OCI-LY3 (cell line): ENCODE data around the gene ANXA3.

ENCODE experiments used
- H2AFZ ChIP-seq: fragments of 200-600, 300-600 bp; shearing (Covaris generic); 2 replicates; pipeline ENCODE4 v1.6.0; 2014; ENCODE audit warnings: antibody characterized with exemption, low read depth, low read length
- H3K27ac ChIP-seq: fragments of 200-600, 300-600 bp; sonication (generic); 2 replicates; pipeline ENCODE4 v1.5.1; 2014; ENCODE audit warnings: mild to moderate bottlenecking, low read length, moderate library complexity, mixed read lengths
- H3K27me3 ChIP-seq: fragments of 200-600, 300-600 bp; sonication (generic); 2 replicates; pipeline ENCODE4 v1.6.1; 2014; ENCODE audit warnings: low read depth, low read length, mixed read lengths
- H3K36me3 ChIP-seq: fragments of 200-600, 300-600 bp; sonication (generic); replicated peaks from 2 replicates; pipeline ENCODE3; 2014; ENCODE audit warnings: low read depth, low read length, mixed read lengths
- H3K4me1 ChIP-seq: fragments of 300-600, 200-600 bp; sonication (generic); 2 replicates; pipeline ENCODE4 v1.6.1; 2014; ENCODE audit warnings: low read length, mixed read lengths
- H3K4me2 ChIP-seq: fragments of 200-600, 300-600 bp; sonication (generic); 2 replicates; pipeline ENCODE4 v1.6.1; 2014; ENCODE audit warnings: low read length, mixed read lengths
- H3K4me3 ChIP-seq: fragments of 300-600, 200-600 bp; sonication (generic); 2 replicates; pipeline ENCODE4 v1.5.1; 2014; ENCODE audit warnings: antibody characterized with exemption, mild to moderate bottlenecking, low read length, moderate library complexity
- H3K79me2 ChIP-seq: fragments of 300-600, 200-600 bp; shearing (Covaris generic); 2 replicates; pipeline ENCODE4 v1.6.1; 2014; ENCODE audit warnings: mild to moderate bottlenecking, low read length, mixed read lengths
- H3K9ac ChIP-seq: fragments of 300-600, 200-600 bp; shearing (Covaris generic); 2 replicates; pipeline ENCODE4 v1.6.0; 2014; ENCODE audit warnings: mild to moderate bottlenecking, low read length, moderate library complexity
- H3K9me3 ChIP-seq: fragments of 200-600, 300-600 bp; shearing (Covaris generic); 2 replicates; pipeline ENCODE4 v1.6.1; 2014; ENCODE audit warnings: low read length, mixed read lengths; ENCODE audit not compliant: insufficient read depth
- H4K20me1 ChIP-seq: fragments of 200-600, 300-600 bp; sonication (generic); 2 replicates; pipeline ENCODE4 v1.6.1; 2016; ENCODE audit warnings: low read length, mixed read lengths; ENCODE audit not compliant: insufficient read depth
- CTCF ChIP-seq: fragments of 200-600, 300-600 bp; sonication (generic); IDR thresholded peaks from 2 replicates; pipeline ENCODE4 v1.5.1; 2014; ENCODE audit warnings: antibody characterized with exemption, low read length, low read depth
- EZH2phosphoT487 ChIP-seq: fragments of 200-600 bp; shearing (Covaris generic); IDR thresholded peaks from 2 replicates; pipeline ENCODE4 v1.6.1; 2018; ENCODE audit warnings: antibody characterized with exemption, mixed run types, low read depth

The ANXA3 gene

DNA sequence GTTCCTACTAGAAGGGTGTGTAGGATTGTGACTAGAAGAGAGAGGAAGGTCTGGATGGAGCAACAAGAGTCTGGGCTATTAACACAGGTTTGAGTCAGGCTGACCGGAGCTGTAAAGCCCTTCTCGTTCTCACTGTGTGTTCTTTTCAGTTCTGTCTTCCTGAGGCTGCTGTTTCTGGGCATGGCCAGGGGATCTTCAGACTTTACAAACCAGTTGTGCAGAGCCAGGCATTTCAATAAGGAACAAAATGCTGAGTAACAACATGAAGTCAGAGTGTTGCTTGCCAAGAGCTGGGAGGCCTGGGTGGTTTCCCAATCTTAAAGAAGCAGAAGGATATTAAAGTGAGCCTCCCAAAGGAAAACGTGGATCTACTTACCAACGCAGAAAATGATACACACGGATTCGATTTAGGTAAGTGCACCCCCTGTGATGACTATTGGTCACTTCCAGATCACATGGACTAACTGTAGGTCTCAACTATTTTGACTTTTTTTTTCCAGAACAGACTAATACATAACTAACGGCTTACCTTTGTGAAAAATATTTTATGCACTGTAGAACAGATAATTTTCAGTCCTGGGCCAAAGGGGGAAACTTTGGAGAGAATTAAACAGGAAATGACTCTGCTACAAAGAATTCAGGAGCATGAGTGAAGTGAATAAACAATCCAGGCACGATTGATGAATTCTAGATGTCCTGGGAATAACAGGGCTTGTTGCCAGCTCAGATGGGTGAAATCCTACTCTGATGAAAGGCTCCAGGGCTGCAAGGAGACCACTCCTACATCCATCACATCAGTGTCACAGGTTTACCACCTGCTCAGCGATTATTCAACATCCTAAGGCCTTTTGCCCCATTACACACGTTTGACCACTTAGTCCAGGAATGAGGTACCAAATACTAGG, 94.5 kb downstream of the ANXA3 start:
- peaks cover 10% of the 10 kb centered on the region; the same call in 1 of the 2 replicates for H3K27me3 ChIP-seq
- peak overlapping the region; percentile 17; the same call in 1 of the 2 replicates for H3K27ac ChIP-seq
- peak overlapping the region; percentile 51 for H3K4me2 ChIP-seq
- H3K4me3 ChIP-seq: no peak overlapping the region; the same call in 1 of the 2 replicates
- peaks cover 28% of the 10 kb centered on the region for H3K4me1 ChIP-seq
- H2AFZ ChIP-seq: peak overlapping the region; percentile 78
- H3K79me2 ChIP-seq: no peaks in the 10 kb centered on the region
- H3K9me3 ChIP-seq: no peaks in the 10 kb centered on the region
- H3K9ac ChIP-seq: peak overlapping the region; percentile 12; the same call in 1 of the 2 replicates
- no peaks in the 10 kb centered on the region for H3K36me3 ChIP-seq
- TF ChIP-seq CTCF: no peak
- TF ChIP-seq EZH2phosphoT487: no peak
- no peaks in the 10 kb centered on the region for H4K20me1 ChIP-seq

- H3K36me3 ChIP-seq: no peaks in the 10 kb centered on the region
- H4K20me1 ChIP-seq: no peaks in the 10 kb centered on the region
- no peak overlapping the region for H3K4me3 ChIP-seq
- H3K4me2 ChIP-seq: no peak overlapping the region
- H3K79me2 ChIP-seq: no peaks in the 10 kb centered on the region
- no peak overlapping the region for H3K9ac ChIP-seq
- no peaks in the 10 kb centered on the region for H3K9me3 ChIP-seq
- peaks cover 33% of the 10 kb centered on the region for H3K4me1 ChIP-seq
- TF ChIP-seq EZH2phosphoT487: no peak
- TF ChIP-seq CTCF: no peak
- H3K27ac ChIP-seq: no peak overlapping the region
- H3K27me3 ChIP-seq: peaks cover 10% of the 10 kb centered on the region; the same call in 1 of the 2 replicates
- no peak overlapping the region for H2AFZ ChIP-seq
Observed at GRCh38 chr4:78647272-78647671, 95.7 kb downstream of the ANXA3 start.

GRCh38 chr4:78648640-78649363, 97.2 kb downstream of the ANXA3 start:
- Histone ChIP-seq H4K20me1 (no peaks in the 10 kb centered on the region), H3K79me2 (no peaks in the 10 kb centered on the region), H3K4me3 (no peak overlapping the region), H3K9me3 (no peaks in the 10 kb centered on the region), H3K4me1 (peaks cover 31% of the 10 kb centered on the region), H3K27ac (no peak overlapping the region), H3K4me2 (no peak overlapping the region), H3K27me3 (0 out of 2 replicates have a peak, but pooled peaks cover 5% of the 10 kb centered on the region), H3K9ac (no peak overlapping the region), H2AFZ (no peak overlapping the region), H3K36me3 (no peaks in the 10 kb centered on the region)
- TF ChIP-seq CTCF (no peak), EZH2phosphoT487 (no peak)
